Subcutaneous adipose tissue (tissue), 4 donors: ENCODE results near the gene TRIM29. TPM values are rescaled to one million over a fixed set of nuclear protein-coding genes. Genes with fewer than 3 reads are reported as not detected.

Experiments
- total RNA-seq, 4 donors: library from RNA; depleted of rRNA; stranded (reverse); fragments of >200 nt; gene quantifications; one replicate each; pipeline ENCODE4 v1.1.0, GENCODE V29; 2016
- TF ChIP-seq, protein P1 (sequence below): fragments of 450-650 bp; IDR thresholded peaks from one replicate; pipeline ENCODE4 v1.5.1; 2016; ENCODE audit warnings: low read depth, mild to moderate bottlenecking, control low read depth, antibody characterized with exemption, moderate library complexity

Gene TRIM29
- total RNA-seq, 4 donors from 2014 or later = 1.3 to 13.2 (median 4.3) TPM

DNA sequence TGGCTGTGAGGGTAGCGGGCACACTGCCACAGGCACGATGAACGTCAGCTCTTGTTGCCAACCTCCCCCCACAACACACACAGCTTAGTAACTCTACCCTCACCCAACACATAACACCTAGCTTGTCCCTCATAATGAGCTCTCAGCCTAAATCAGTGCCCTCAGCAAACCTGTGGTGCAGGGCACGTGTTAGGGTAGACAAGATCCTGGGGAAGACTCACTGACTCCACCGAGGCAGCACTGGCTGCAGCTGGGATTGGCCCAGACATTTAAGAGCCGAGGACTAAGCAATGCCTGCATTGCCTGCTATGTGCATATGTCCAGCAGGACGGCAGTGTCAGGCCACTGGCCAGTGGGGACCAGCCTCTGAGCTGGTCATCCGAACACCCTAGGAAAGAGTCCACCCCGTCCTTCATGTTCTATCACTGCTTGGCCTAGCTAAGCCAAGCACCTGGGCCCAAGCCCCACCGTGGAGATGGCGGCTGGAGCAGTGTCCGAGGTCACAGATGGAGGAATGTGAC is 32.9 kb upstream of the TRIM29 start:
- TF ChIP-seq, protein P1, sequence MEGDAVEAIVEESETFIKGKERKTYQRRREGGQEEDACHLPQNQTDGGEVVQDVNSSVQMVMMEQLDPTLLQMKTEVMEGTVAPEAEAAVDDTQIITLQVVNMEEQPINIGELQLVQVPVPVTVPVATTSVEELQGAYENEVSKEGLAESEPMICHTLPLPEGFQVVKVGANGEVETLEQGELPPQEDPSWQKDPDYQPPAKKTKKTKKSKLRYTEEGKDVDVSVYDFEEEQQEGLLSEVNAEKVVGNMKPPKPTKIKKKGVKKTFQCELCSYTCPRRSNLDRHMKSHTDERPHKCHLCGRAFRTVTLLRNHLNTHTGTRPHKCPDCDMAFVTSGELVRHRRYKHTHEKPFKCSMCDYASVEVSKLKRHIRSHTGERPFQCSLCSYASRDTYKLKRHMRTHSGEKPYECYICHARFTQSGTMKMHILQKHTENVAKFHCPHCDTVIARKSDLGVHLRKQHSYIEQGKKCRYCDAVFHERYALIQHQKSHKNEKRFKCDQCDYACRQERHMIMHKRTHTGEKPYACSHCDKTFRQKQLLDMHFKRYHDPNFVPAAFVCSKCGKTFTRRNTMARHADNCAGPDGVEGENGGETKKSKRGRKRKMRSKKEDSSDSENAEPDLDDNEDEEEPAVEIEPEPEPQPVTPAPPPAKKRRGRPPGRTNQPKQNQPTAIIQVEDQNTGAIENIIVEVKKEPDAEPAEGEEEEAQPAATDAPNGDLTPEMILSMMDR = no peak

- TF ChIP-seq, protein P1 = no peak
Observed at GRCh38 chr11:120169981-120170698, 32.2 kb upstream of the TRIM29 start.

DNA sequence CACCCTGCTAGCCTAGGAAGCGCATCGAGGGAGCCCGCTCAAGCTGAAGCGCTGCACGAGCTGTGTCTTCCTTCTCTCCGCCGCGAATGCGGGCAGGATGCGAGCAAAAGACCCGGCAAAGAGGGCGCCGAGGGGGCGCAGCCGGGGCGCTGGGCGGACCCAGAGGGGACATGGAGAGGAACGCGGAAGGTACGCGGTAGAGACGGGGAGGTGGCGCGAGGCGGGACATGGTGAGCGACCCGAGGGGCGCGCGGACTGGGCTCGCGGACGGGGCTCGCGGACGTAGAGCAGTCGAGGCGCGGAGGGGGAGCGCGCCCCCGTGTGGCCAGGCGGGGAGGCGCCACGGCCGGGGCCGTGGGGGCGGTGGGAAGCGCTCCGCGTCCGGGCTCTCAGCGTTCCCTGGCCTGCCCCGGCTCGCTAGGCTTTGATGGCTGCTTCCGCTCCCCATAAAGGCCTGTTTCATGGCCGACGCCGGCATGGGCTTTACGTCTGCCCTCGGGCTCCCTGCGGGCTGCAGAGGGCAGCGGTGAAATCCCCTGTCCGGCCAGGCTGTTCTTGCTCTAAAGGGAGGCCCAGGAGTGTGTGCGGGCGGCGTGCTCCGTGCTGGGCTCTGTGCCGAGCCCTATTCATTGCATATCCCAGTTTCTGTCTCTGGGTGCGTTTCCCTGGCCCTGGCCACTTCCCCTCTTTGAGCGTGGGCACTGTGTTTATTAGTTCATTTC is 31.2 kb upstream of the TRIM29 start:
- TF ChIP-seq, protein P1 = no peak

GRCh38 chr11:120168108-120168959 is 30.4 kb upstream of the TRIM29 start:
- TF ChIP-seq, protein P1 = no peak

- TF ChIP-seq, protein P1 = no peak
Observed at GRCh38 chr11:120167659-120168058, 29.7 kb upstream of the TRIM29 start.

- TF ChIP-seq, protein P1 = no peak
Observed at GRCh38 chr11:120160436-120160835, 22.5 kb upstream of the TRIM29 start.
